Renal cortex interstitium (tissue), 11 donors: ENCODE results near the gene DSCAM. TPM values are rescaled to one million over a fixed set of nuclear protein-coding genes. Genes with fewer than 3 reads are reported as not detected.
"Not testable (repeated sequence)": the region's sequence is repeated elsewhere in the genome, so short reads cannot be mapped to it uniquely, and the experiment has no call there.

Experiments
- DNase-seq, 11 donors: peaks; one replicate each; pipeline ENCODE4 v3.0.0-alpha.2; 2013; ENCODE audit warnings: low read depth in 9 of 11, low spot score in 4 of 11; ENCODE audit errors: extremely low read depth in 1 of 11
- polyA plus RNA-seq, 3 donors: library from polyadenylated mRNA; unstranded; fragments of 120-200 nt; gene quantifications; one replicate each; pipeline ENCODE4 v1.2.1, GENCODE V29; 2013; ENCODE audit not compliant: insufficient read length in 3 of 3

The DSCAM gene
- polyA plus RNA-seq, 3 donors: 0.11 TPM; not detected in 2

DNA sequence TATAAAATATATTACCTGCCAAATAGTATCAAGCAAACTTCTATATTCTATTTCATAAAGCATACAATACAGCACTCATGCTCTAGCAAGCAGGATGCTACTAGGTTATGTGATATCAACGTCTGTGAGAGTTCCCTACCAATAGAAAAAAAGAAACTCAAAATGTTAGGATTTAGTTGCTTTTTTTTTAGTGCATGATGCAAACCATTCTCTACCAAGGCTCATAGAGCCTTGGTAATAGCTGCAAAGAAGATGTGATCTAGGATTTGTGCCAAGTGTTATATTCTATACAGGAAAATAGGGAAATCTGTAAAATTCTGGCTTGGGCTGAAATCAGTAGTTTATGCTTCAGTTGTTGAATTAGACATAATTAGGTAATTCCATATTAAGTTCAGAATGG, 394.4 kb downstream of the DSCAM start:
- no peak for DNase-seq

DNA sequence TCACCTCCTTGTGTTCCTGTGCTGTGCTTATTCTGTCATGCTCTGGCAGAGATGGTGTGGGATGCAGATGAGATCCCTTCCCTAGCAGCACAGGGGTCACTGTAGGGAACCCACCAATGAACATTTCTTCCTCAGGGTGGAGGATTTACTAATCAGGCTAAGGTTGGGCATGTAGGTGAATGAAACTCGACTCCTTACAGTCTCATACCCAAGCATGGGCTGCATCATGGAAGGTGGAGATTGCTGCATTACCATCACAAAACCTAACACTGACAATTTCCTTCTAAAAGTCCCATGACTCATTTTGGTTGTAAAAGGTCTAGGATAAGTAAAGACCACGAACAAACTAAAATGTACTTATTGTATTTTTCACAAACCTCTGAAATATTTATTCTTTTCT, 399.9 kb downstream of the DSCAM start:
- DNase-seq: no peak

DNA sequence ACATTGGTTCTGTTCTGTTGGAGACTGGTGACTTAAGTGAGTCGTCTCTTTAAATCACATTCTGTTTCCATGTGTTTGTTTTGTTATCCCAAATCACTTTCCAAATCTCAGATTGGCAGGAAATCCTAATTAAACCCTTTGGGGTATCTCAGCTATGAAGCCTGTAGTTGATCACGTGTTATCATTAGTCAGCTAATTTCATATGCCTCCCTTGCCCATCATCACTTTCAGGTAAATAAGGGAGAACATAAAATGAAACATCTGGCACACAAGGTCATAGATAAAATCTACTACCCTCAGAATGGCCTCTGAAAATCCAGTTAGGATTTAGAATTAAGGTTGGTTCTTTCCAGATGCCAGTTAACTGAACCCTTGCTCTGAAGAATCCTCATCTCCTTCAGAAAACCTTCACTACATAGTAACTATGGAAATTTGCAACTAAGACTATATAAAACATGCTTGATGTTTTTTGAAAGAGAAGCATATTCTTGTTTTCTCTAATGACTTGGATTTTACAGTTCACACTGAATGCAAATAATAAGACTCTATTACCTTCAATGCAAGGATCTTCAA, 401.5 kb downstream of the DSCAM start:
- DNase-seq: no peak

DNA sequence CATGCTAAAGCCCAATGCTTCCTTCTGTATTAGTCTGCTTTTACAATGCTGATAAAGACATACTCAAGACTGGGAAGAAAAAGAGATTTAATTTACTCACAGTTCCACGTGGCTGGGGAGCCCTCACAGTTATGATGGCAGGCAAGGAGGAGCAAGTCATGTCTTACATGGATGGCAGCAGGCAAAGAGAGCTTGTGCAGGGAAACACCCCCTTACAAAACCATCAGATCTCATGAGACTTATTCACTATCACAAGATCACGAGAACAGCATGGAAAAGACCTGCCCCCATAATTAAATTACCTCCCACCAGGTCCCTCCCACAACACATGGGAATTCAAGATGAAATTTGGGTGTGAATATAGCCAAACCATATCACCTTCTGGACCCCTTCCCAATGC, 407.4 kb downstream of the DSCAM start:
- DNase-seq: not testable (repeated sequence)

DNA sequence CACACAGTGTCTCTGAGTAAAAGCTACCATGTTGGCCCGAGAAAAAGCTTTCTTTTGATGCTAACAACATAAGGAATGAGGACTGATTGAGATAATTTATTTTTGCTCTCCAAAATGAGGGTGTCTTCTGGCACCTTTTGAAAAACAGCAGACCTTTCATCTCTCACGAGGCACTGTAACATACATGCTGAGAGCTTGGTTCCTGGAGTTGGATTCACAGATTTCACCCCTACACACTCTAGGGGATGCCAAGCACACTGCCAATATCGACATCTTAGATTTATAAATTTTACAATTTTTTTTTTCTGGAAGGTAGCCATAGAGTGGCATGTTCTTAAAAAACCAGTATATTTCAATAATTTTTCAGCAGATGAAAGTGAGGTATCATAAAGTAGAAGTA, 408.3 kb downstream of the DSCAM start:
- no peak for DNase-seq

DNA sequence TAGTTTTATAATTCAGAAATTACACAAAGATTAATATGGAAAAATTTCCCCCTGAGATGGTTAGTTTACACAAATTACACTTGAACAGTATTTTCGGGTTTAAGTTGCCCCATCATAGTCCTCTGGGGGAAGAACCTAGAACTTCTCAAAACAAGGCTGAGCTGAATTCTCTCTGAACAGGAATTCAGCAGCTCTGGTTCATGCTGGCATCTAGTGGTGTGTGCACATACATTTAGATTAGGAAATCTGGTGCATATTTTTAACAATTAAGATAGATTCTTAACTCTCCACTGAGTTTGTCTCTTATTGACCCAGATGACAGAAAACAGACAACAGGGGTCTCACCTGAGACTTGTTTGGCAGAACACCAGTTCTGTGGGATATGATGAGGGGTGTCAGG, 410.7 kb downstream of the DSCAM start:
- no peak for DNase-seq

DNA sequence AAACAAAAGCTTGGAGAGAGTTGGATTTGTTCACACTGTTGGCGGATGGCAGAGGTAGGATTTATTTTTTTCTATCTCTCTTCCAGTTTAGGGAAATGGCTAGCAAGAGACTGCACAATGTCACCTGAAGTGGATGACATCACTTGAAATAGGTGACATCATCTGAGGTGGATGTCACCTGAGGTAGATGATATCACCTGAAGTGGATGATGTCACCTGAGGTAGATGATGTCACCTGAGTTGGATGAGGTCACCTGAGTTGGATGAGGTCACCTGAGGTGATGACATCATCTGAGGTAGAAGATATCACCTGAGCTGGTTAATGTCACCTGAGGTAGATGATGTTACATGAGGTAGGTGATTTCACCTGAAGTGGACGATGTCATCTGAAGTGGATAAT, 413.4 kb downstream of the DSCAM start:
- DNase-seq: no peak

DNA sequence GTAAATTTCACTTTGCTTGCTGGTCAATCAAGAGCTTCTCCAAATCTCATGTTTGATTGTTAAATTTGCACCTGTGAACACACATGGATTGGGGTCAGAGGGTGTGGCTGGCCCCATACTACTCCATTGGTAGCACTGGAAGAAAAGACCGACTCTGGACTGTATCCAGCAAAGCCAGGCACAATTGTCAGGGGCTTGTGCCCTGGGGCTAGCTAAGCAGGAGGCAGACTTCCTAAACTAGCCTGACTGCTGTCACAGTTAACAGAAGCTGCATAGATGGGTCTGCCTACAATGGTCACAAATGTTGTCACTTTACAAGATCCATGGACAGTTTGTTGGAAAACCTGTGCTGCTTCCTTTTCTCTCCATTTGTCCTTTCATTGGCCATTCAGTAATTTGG, 421.0 kb downstream of the DSCAM start:
- no peak for DNase-seq

DNA sequence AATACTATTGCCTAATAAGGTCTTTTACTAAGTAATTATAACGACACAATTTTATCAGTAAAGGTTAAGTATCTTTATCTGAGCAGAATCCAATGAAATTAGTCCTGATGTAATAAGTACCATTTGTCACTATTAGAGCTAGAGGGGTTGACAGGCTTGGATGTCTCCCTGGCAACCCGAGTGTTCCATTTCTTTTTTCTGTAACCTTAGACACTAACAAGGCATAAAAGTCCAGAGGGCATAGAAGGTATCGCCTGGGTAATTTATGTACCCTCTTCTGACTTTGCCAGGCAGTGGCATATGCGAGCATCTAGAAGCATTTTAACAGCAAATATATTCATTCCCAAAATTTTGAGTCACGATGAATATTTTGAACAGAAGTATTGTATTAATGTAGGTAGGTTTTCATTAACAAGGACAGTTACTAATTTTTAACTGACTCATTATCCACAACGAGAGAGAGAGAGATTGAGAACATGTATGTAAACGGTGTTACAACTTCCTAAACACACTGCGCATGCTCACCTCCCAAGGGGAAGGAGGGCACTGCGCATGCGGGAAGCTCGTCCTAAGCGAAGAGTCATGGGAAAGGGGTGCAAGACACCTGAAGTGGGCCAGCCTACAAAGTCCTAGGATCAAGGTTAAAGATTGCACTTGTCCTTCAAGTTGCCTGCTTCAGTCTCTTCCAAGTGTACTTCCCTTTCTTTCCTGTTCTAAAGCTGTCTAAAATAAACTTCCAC, 423.9 kb downstream of the DSCAM start:
- DNase-seq: peak in 8 of 11 donors; percentile 14 to 54 (median 40)

DNA sequence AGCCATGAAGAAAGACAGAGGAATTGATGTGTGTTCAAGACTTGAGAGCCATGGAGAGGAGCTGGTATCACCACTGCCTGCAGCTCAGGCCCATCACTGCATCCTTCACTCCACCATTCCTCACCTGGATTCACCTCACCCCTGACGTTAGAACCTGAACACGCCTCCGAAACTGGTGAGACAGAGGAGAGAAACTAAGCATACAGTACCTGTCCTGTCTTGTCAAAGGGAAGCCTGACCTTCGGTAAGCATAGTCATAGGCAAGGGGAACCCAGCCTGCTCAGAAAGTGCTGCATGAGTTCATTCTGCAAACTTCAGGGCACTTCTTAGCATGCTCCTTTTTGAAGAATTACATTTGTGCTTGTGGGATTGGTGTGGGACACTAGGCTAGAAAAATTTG, 425.8 kb downstream of the DSCAM start:
- no peak for DNase-seq

DNA sequence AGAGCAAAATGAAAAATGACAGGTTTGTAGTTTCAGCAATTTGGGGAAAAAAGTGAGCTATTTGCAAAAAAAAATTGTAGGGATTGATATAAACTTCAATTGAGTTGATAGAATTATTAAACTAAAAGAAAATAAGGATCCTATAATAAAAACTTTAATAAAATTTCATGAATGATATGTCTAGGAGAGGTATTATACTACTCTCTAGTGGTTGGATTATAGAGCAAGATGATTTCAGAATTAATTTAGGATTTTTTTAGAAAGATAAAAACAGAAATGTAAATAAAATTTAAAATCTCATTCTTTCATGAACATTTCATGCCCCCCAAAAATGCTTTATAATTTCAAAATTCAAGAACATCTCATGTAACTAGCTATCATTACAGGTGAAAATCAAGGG, 430.4 kb downstream of the DSCAM start:
- DNase-seq: no peak

DNA sequence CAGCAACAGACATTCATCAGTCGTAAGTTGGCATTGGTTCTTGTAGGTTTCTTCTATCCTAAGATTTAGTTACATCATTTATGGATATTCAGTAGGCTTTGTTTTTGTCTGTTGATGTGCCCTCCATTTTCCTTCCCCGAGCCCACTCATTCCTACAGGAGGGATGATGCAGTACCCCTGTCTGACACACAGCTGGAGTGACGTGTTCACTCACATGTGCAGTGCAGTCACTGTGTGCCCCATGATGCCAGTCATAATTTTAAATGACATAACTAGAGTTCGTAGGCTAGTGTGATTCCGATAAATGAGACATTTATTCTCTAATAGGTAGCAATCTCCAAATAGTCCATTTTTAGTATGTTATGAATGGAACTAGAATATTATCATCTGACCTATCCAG, 438.4 kb downstream of the DSCAM start:
- no peak for DNase-seq

DNA sequence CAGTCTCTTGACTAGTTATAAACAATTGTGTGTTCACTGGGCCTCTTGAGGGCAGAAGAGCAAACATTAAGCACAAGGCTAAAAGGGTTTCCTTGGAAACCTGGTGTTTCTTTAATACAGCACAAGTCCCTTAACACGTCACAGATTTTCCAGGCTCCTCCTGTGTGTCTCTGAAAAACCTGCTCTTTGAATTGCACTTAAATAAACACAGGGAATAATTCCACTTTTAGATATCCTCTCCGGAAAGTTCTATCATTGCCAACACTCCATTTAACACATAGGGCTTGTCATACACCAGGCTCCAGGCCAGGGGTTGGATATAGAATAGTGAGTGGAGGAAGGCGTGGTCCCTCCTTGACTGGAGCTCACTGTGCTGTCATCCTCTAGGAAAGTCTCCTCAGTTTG, 442.6 kb downstream of the DSCAM start:
- peak in 6 of 11 donors; percentile 24 to 50 (median 39) for DNase-seq

DNA sequence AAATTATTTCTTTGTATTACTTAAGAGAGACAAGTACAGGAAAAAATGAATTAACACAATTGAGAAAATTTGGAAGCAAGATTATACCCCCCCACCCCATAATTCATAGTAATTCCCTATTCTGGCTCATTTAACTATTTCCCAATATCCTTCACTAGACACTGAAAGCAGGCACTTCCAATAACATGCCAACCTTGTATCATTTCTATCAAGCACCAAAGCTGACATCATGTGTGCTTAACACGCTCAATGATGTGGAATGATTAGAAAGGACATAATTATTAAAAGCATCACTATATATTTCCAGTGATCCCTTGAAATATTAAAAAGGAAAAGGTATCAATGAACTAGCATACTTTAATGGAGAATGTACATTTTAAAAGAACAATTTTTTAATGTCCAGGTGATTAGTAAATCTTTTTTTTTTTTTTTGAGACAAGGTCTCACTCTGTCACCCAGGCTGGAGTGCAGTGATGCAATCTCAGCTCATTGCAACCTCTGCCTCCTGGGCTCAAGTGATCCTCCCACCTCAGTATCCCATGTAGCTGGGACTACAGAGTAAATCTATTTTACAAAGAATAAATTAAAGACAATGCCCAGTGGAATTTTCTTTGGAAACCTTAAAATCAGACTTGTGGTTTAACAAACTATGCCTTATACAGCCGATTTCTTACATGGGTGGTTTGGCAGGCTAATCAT, 443.9 kb downstream of the DSCAM start:
- DNase-seq: no peak

DNA sequence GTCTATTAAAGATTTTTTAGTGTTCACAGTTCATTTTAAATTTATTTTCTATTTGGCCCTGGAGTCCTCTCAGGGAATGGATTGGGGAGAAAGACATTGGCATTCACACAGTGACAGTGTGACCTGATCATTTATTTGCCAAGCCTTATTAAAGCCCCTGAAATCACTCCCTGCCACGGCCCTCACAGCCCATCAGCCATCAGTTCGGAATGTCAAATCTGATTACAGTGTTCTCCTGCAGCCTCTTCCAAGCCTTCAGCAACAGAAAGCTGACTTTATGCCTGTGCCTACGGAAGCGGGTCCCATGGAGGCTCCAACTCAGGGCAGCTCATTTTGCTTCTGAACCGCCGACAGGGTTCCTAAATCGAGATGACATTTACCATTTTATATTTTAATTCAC, 451.2 kb downstream of the DSCAM start:
- DNase-seq: no peak

DNA sequence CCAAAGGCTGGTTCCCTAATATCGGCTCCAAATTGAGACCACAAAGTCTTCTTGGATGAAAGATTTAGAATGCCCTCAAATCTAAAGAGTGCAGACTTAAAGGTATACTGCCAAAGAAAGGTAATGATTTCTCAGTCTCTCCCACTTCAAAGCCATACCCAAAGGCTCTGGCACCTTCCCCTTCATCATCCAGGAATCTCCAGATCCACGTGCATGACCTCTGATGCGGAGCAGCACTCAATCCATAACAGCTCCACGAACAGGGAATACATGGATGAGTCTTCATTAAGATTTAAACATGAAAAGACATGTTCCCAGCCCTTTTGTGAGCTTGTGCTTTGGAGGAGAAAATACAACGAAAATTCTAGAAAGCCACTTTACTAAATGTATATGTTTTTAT, 453.9 kb downstream of the DSCAM start:
- no peak for DNase-seq

DNA sequence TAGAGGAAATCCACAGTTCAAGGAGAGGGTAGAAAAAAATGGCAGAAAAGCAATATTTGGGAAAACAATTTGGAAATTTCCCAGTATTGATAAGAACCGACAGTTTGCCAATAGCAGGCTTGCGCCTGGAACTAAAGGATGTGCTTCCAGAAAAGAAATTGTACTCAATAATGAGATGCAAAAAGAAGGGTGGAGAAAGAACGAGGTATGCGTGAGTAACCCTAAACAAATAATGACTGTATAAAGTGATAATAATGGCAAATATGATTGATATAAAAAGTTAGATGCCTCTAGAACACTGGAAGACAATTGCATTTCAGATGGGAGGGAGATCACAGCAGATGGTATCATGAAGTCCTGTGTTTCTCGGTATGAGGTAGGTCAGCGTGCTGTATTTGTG, 458.9 kb downstream of the DSCAM start:
- DNase-seq: no peak

DNA sequence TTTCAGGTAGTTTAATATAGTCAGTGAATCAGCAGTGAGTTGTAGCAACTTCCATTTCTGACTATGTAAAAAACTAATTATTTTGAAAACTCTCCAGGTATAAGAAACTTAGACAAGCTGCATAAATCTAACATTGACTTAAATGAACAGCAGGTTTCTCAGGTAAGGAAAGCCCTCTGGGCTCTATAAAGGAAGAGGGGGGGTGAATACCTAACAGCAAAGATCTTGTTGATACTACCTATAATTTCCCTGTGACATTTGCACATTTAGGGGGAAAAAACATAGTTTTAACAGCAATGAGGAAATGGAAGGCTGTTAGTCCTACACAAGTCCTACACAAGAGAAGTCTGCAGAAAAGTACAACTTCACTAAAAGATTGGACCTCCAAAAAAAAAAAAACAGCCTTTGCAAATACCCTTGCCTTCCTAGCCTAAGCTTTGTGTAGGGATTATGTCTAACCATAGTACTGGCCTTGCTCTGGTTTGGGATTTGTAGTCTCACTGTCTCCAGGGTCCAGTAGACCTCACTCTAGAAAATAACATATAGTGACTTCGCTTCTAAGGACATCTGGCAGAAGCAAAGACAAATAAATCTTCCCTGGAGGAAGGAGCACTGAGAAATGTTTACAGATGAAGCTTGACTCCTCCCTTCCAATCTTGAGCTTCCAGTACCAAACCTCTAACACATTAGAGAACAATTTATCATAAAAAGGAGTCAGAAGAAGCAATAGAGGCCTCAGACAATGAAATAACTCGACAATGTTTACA, 459.8 kb downstream of the DSCAM start:
- peak in 1 of 11 donors; percentile 5 for DNase-seq

DNA sequence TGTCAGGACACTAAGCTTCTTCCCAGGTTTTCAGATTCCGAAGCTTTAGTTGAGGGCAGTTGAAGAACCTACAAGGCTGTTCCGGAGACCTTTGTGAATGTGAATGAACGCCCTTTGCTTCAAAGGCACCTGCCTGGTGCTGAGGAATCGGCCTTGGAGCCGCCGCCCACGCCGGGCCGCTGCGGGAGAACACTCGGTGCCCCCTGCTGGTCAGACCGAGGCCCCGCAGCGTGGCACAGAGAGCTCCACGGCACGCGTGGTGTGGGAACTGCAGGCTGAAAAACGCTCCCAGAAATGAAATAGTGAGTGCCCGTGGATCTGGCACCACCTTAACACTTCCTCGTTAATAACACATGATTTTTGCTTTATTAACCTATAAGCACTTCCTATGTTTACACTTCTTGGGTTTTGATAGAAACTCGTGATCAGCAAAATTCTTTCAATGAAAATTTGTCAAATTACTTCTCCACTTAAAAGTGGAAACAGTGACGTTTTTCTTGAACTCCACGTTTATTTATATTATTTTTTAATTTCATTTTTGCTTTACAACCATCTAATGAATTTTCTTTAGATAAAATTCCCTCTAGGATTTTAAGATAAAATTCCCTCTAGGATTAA, 460.6 kb downstream of the DSCAM start:
- DNase-seq: peak in 5 of 11 donors; percentile 26 to 42 (median 30)
